PC-3 (cell line): Measurements from ENCODE around the gene NYAP2. TPM values are rescaled to one million over a fixed set of nuclear protein-coding genes. Genes with fewer than 3 reads are reported as not detected.

Experiments
- ATAC-seq: fragments of 200-7000 bp; cut with Tn5 transposase; 2 replicates; pipeline ENCODE4 v1.9.1; 2020; ENCODE audit warnings: mild to moderate bottlenecking, moderate library complexity
- BruUV-seq: library from RNA; stranded (reverse); fragments of 400-500 nt; replicated peaks from 2 replicates; lab custom pipeline; 2021; lab: Mats Ljungman, UMichigan
- CTCF ChIA-PET: fragments of 300-600 bp; sonication (Branson Sonifier 250); formaldehyde crosslinking; loops from one replicate; lab custom pipeline; 2022; ENCODE audit warnings: antibody characterized with exemption; lab: Charles Lee
- POLR2A ChIA-PET: fragments of 300-600 bp; sonication (Branson Sonifier 250); formaldehyde crosslinking; loops from one replicate; lab custom pipeline; 2022; ENCODE audit warnings: antibody characterized with exemption; ENCODE audit not compliant: unreplicated experiment; lab: Charles Lee
- DNase-seq: peaks from one replicate; pipeline ENCODE4 v3.0.0-alpha.2; 2015
- H2AFZ ChIP-seq: fragments of 300-600 bp; sonication (generic); 2 replicates; pipeline ENCODE4 v1.6.0; 2016; ENCODE audit warnings: antibody characterized with exemption, low read length
- H3F3A ChIP-seq: fragments of 300-600 bp; sonication (generic); one replicate; pipeline ENCODE4 v1.6.0; 2017; ENCODE audit warnings: antibody characterized with exemption, low read length, control low read depth, mild to moderate bottlenecking; ENCODE audit not compliant: unreplicated experiment
- H3K27ac ChIP-seq: fragments of 300-600 bp; sonication (generic); 2 replicates; pipeline ENCODE4 v1.5.1; 2016; ENCODE audit warnings: mild to moderate bottlenecking, low read length
- H3K27me3 ChIP-seq: fragments of 300-600 bp; sonication (generic); 2 replicates; pipeline ENCODE4 v1.6.1; 2016; ENCODE audit warnings: low read length, mixed read lengths
- H3K36me3 ChIP-seq: fragments of 300-600 bp; sonication (generic); 2 replicates; pipeline ENCODE4 v1.6.1; 2016; ENCODE audit warnings: low read depth, mixed run types, low read length, mixed read lengths
- H3K4me1 ChIP-seq: fragments of 300-600 bp; sonication (generic); 2 replicates; pipeline ENCODE4 v1.5.1; 2016; ENCODE audit warnings: low read length; ENCODE audit not compliant: insufficient read depth
- H3K4me2 ChIP-seq: fragments of 300-600 bp; sonication (generic); 2 replicates; pipeline ENCODE4 v1.6.0; 2016; ENCODE audit warnings: low read length
- H3K4me3 ChIP-seq: fragments of 300-600 bp; sonication (generic); 2 replicates; pipeline ENCODE4 v1.5.1; 2016; ENCODE audit warnings: mild to moderate bottlenecking, low read length, mixed read lengths
- H3K79me2 ChIP-seq: fragments of 300-600 bp; sonication (generic); 2 replicates; pipeline ENCODE4 v1.6.1; 2017; ENCODE audit warnings: low read length, mixed read lengths
- H3K9ac ChIP-seq: fragments of 300-600 bp; sonication (generic); 2 replicates; pipeline ENCODE4 v1.6.0; 2016; ENCODE audit warnings: mild to moderate bottlenecking, low read length
- H3K9me2 ChIP-seq: fragments of 300-600 bp; sonication (generic); replicated peaks from 2 replicates; pipeline ENCODE4 v1.6.1; 2016; ENCODE audit warnings: mixed run types, low read length, mixed read lengths
- H3K9me3 ChIP-seq: fragments of 300-600 bp; sonication (generic); 2 replicates; pipeline ENCODE4 v1.6.1; 2016; ENCODE audit warnings: low read length, mixed read lengths
- H4K20me1 ChIP-seq: fragments of 300-600 bp; sonication (generic); 2 replicates; pipeline ENCODE4 v1.6.1; 2016; ENCODE audit warnings: low read length, mixed read lengths
- EZH2 ChIP-seq: fragments of 300-600 bp; sonication (generic); IDR thresholded peaks from one replicate; pipeline ENCODE4 v1.6.1; 2017; ENCODE audit warnings: antibody characterized with exemption, mild to moderate bottlenecking, low read length; ENCODE audit not compliant: unreplicated experiment
- EZH2phosphoT487 ChIP-seq: fragments of 300-600 bp; sonication (generic); IDR thresholded peaks from 2 replicates; pipeline ENCODE4 v1.6.1; 2018; ENCODE audit warnings: mild to moderate bottlenecking, antibody characterized with exemption, low read length, borderline replicate concordance
- intact Hi-C: fragments of 100-400 bp; cut with micrococcal nuclease; formaldehyde crosslinking; loops from 2 replicates; pipeline ENCODE4 v1.9.0; 2023
- total RNA-seq: library from RNA; depleted of rRNA; stranded (reverse); fragments of >200 nt; gene quantifications from 2 replicates; pipeline ENCODE4 v1.2.3, GENCODE V29; 2014
- TF ChIP-seq, protein P1 (sequence below): fragments of 300-600 bp; sonication (generic); conservative IDR thresholded peaks from 2 replicates; pipeline ENCODE4 v1.5.1; 2017; ENCODE audit warnings: antibody characterized with exemption, low read depth, mild to moderate bottlenecking, low read length

Gene NYAP2
- total RNA-seq, 1 experiment from 2014 or later, result not detected

DNA sequence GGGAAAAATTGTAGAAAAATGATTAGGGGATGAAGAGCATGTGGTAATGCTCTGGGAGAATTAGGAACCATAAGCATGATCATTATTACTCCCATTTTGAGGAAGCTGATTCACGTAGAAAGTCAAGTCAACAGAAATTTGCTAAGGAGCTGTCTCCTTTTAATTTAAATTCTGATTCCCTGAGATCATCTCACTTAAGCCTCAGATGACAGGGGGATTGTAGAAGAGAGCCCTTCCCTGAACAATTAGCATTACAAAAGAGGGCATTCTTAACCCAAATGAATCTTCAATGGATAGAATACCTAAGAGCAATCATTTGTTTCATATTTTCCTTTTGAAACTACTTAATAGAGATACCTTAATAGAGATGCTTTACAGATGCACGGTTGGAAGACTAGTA, 267.9 kb downstream of the NYAP2 start:
- Histone ChIP-seq H3F3A (no peaks in the 10 kb centered on the region), H4K20me1 (no peaks in the 10 kb centered on the region), H3K27ac (no peak overlapping the region), H3K9me2 (no peaks in the 10 kb centered on the region), H3K79me2 (no peaks in the 10 kb centered on the region), H3K9ac (no peak overlapping the region), H3K9me3 (no peaks in the 10 kb centered on the region), H2AFZ (no peak overlapping the region), H3K36me3 (no peaks in the 10 kb centered on the region), H3K4me3 (no peak overlapping the region), H3K4me1 (peaks cover 16% of the 10 kb centered on the region), H3K4me2 (no peak overlapping the region), H3K27me3 (no peaks in the 10 kb centered on the region)
- no TSS peak for BruUV-seq
- DNase-seq (no peak), ATAC-seq (no peak)
- ChIA-PET CTCF (no interaction called here), POLR2A (no interaction called here)
- intact Hi-C loops, result loop anchor here (10.0 kb wide), 1 partner anchor 733 kb away; no protein-coding TSS in a partner anchor
- TF ChIP-seq, protein P1, sequence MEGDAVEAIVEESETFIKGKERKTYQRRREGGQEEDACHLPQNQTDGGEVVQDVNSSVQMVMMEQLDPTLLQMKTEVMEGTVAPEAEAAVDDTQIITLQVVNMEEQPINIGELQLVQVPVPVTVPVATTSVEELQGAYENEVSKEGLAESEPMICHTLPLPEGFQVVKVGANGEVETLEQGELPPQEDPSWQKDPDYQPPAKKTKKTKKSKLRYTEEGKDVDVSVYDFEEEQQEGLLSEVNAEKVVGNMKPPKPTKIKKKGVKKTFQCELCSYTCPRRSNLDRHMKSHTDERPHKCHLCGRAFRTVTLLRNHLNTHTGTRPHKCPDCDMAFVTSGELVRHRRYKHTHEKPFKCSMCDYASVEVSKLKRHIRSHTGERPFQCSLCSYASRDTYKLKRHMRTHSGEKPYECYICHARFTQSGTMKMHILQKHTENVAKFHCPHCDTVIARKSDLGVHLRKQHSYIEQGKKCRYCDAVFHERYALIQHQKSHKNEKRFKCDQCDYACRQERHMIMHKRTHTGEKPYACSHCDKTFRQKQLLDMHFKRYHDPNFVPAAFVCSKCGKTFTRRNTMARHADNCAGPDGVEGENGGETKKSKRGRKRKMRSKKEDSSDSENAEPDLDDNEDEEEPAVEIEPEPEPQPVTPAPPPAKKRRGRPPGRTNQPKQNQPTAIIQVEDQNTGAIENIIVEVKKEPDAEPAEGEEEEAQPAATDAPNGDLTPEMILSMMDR, result no peak
- TF ChIP-seq EZH2phosphoT487, result no peak
- no peak for TF ChIP-seq EZH2

DNA sequence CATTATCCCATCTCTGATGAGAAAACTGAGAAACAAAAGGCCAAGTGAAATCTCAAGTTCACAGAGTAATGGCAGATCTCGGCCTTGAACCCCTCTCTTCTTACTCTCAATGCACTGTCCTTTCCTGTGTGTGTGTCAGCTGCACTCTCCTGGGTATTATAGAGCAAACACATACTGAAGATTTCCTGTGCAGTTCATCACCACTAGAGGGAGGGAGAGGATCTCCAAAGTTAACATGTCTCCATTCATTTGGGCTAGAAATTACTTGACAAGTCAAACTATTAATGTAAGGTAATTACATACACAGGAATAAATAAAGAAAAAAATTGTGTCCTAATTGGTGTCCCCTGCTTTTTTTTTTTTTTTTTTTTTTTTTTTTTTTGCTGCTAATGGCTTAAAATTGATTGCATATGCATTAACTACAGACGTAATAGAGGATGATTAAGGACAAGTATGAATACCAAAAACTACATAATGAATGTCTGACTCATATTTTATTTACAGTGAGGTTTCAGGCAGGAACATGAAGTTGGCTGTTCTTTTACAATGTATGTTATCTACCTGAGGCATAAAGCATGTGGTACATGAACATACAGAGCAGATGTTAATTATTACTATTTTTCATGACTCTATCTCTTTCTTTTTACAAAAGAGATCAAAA, 269.2 kb downstream of the NYAP2 start:
- peak; percentile 82 for DNase-seq
- intact Hi-C loops, result loop anchor here (1.0 to 10.0 kb wide), 2 partner anchors 221 to 734 kb away; no protein-coding TSS in a partner anchor

More for the DNA sequence above, 269.2 kb downstream of the NYAP2 start:
- no peaks in the 10 kb centered on the region for H4K20me1 ChIP-seq
- H3K4me1 ChIP-seq, result peaks cover 16% of the 10 kb centered on the region
- ChIA-PET CTCF (interaction anchor here (0.7 kb wide), 1 partner anchor 14 kb away, joined by 3 read pairs; no protein-coding TSS in a partner anchor), POLR2A (no interaction called here)
- BruUV-seq, result no TSS peak
- no peaks in the 10 kb centered on the region for H3K27me3 ChIP-seq
- H3K27ac ChIP-seq, result peak overlapping the region; percentile 17; the same call in 1 of the 2 replicates
- H3K4me2 ChIP-seq, result 0 out of 2 replicates have a peak overlapping the region, but pooled peaks have one; percentile 8
- ATAC-seq, result peak; percentile 90
- H3F3A ChIP-seq, result no peaks in the 10 kb centered on the region
- no peaks in the 10 kb centered on the region for H3K79me2 ChIP-seq
- no peaks in the 10 kb centered on the region for H3K36me3 ChIP-seq
- no peak overlapping the region for H3K9ac ChIP-seq
- no peaks in the 10 kb centered on the region for H3K9me2 ChIP-seq
- no peaks in the 10 kb centered on the region for H3K9me3 ChIP-seq
- TF ChIP-seq EZH2, result no peak
- TF ChIP-seq, protein P1, result peak; percentile 93
- H3K4me3 ChIP-seq, result no peak overlapping the region
- H2AFZ ChIP-seq, result no peak overlapping the region
